SK-N-SH treated with all-trans-retinoic acid at 6 μM for 48 hours (cell line): ENCODE measurements around the gene KLHL3.

Experiments
- BACH2 ChIP-seq: fragments of 250-450 bp; sonication (Bioruptor Pico); IDR thresholded peaks from 2 replicates; pipeline ENCODE4 v1.9.0; 2021; ENCODE audit warnings: mild to moderate bottlenecking, borderline replicate concordance
- PATZ1 ChIP-seq: fragments of 250-450 bp; sonication (Bioruptor Pico); IDR thresholded peaks from 2 replicates; pipeline ENCODE4 v1.8.0; 2020; ENCODE audit warnings: mild to moderate bottlenecking, moderate library complexity, borderline replicate concordance
- POU6F1 ChIP-seq: fragments of 250-450 bp; sonication (Bioruptor Pico); IDR thresholded peaks from 2 replicates; pipeline ENCODE4 v1.8.0; 2021; ENCODE audit warnings: low read depth, mild to moderate bottlenecking, moderate library complexity, borderline replicate concordance
- TOX ChIP-seq: fragments of 250-450 bp; sonication (Bioruptor Pico); IDR thresholded peaks from 2 replicates; pipeline ENCODE4 v1.8.0; 2021; ENCODE audit warnings: mild to moderate bottlenecking, moderate library complexity, borderline replicate concordance
- ZC3H10 ChIP-seq: fragments of 250-450 bp; sonication (Bioruptor Pico); IDR thresholded peaks from 2 replicates; pipeline ENCODE4 v1.5.1; 2021; ENCODE audit warnings: mild to moderate bottlenecking, moderate library complexity
- ZFP30 ChIP-seq: fragments of 450-650 bp; formaldehyde crosslinking; IDR thresholded peaks from 2 replicates; pipeline ENCODE4 v1.5.0; 2022; ENCODE audit warnings: mild to moderate bottlenecking, moderate library complexity

GRCh38 chr5:137603356-137603755 is 132.5 kb downstream of the KLHL3 start:
- TF ChIP-seq PATZ1 (CRISPR knock-in tag) (no peak), BACH2 (CRISPR knock-in tag) (no peak), ZFP30 (no peak), POU6F1 (CRISPR knock-in tag) (no peak), TOX (CRISPR knock-in tag) (no peak), ZC3H10 (CRISPR knock-in tag) (no peak)
